ENCODE results near the gene ACSS1. TPM values are rescaled to one million over a fixed set of nuclear protein-coding genes. Genes with fewer than 3 reads are reported as not detected.

Gene ACSS1
- total RNA-seq (10 to 100 TPM; 27.1 to 41.0 (median 30.5) TPM), polyA plus RNA-seq (10 to 100 TPM; 20.1 to 24.7 (median 21.0) TPM)

- Histone ChIP-seq H3K27me3 (no peaks in the 10 kb centered on the region), H3K4me1 (peaks cover 0 to 54% (median 50%) of the 10 kb centered on the region in 4 donors), H3K36me3 (no peaks in the 10 kb centered on the region), H3K9me3 (no peaks in the 10 kb centered on the region), H3K27ac (peak within 1 kb of the TSS; percentile 93 to 97 (median 94)), H3K4me3 (peak within 1 kb of the TSS; percentile 75 to 88 (median 80))
- DNase-seq: peak; percentile 88
- intact Hi-C loops (cut with DNase I): loop anchor here (5.0 to 10.0 kb wide), 2 partner anchors 189 to 1703 kb away; partner anchors contain the start of genes NXT1 and PYGB
- TF ChIP-seq POLR2AphosphoS5 (IDR thresholded peaks at IDR 0.05) (peak in 2 of 4 donors; percentile 4 to 42), EP300 (IDR thresholded peaks at IDR 0.05) (no peak)
- 4 to 11% methylated on average over 56 of the region's 56 CpGs for WGBS, 2 donors
These were observed at the start of gene ACSS1 for GRCh38 chr20:25058051-25058846. TSS of gene ACSS1 (minus strand) at chr20:25058139. CDS start at chr20:25058102, 37 bp downstream.

DNA sequence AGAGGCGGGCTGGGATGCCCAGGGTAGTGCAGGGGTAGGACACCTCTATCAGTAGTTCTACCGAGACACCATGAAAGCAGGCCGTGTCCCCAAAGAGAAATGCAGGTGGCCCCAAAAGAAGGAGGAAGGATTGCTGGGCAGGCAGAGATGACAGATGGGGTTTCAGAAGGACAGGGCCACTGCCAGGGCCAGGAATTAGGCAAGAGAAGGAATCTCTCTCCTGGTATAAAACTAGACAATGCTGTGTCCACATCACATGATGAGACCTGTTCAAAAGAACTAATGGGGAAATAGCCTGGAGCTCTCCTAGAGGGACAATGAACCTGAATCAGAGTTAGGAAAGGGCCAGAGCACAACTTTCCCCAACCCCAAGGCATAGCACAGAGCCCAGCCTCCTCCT lies 45.6 kb upstream of the ACSS1 start:
- 95 to 97% methylated on average over 3 of the region's 3 CpGs for WGBS, 2 donors
- Histone ChIP-seq H3K27me3 (peaks cover 0 to 11% (median 0%) of the 10 kb centered on the region in 3 donors), H3K9me3 (no peaks in the 10 kb centered on the region), H3K36me3 (no peaks in the 10 kb centered on the region), H3K4me1 (no peaks in the 10 kb centered on the region), H3K27ac (no peak overlapping the region), H3K4me3 (no peak overlapping the region)
- no peak for TF ChIP-seq POLR2A (IDR thresholded peaks at IDR 0.05)
- no peak for TF ChIP-seq CTCF (IDR thresholded peaks at IDR 0.05)
- TF ChIP-seq EP300 (IDR thresholded peaks at IDR 0.05): no peak
- TF ChIP-seq POLR2AphosphoS5 (IDR thresholded peaks at IDR 0.05): no peak
- DNase-seq: no peak
- intact Hi-C loops (cut with DNase I): no loop called here

DNA sequence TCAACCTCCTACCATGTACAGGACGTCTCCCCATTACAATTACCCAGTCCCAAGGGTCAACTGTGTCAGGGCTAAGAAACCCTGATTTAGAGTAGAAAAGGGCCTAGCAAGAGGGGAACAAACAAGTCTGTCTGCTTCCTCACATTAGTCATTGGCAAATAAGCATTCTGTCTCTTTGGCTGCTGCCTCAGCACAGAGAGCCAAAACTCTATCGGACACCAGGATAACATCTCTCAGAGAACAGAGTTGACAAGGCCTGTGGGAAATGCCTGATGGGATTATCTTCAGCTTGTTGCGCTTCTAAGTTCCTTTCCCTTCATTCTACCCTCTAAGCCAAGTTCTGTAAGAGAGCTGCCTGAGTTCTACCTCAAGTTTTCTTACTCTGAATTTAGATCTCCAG lies 43.0 kb upstream of the ACSS1 start:
- WGBS, 2 donors: 83 to 92% methylated on average over 3 of the region's 3 CpGs
- no peak overlapping the region for H3K27ac ChIP-seq
- no peaks in the 10 kb centered on the region for H3K36me3 ChIP-seq
- DNase-seq: no peak
- no peak overlapping the region for H3K4me3 ChIP-seq
- H3K27me3 ChIP-seq: peaks cover 0 to 7% (median 0%) of the 10 kb centered on the region in 3 donors
- H3K4me1 ChIP-seq: no peaks in the 10 kb centered on the region
- intact Hi-C loops (cut with DNase I): no loop called here
- TF ChIP-seq EP300 (IDR thresholded peaks at IDR 0.05): no peak
- H3K9me3 ChIP-seq: no peaks in the 10 kb centered on the region

- Histone ChIP-seq H3K27ac (no peak overlapping the region), H3K9me3 (no peaks in the 10 kb centered on the region), H3K27me3 (no peaks in the 10 kb centered on the region), H3K36me3 (no peaks in the 10 kb centered on the region), H3K4me1 (no peaks in the 10 kb centered on the region), H3K4me3 (no peak overlapping the region)
- TF ChIP-seq EP300 (IDR thresholded peaks at IDR 0.05): no peak
- TF ChIP-seq POLR2A (IDR thresholded peaks at IDR 0.05): no peak
- no peak for TF ChIP-seq CTCF (IDR thresholded peaks at IDR 0.05)
- TF ChIP-seq POLR2AphosphoS5 (IDR thresholded peaks at IDR 0.05): no peak
- 64 to 80% methylated on average over 4 of the region's 4 CpGs for WGBS, 2 donors
- intact Hi-C loops (cut with DNase I): no loop called here
- no peak for DNase-seq
These were observed 41.7 kb upstream of the ACSS1 start for GRCh38 chr20:25099601-25100140.

- Histone ChIP-seq H3K27ac (no peak overlapping the region), H3K27me3 (no peaks in the 10 kb centered on the region), H3K4me3 (no peak overlapping the region), H3K36me3 (no peaks in the 10 kb centered on the region), H3K4me1 (no peaks in the 10 kb centered on the region), H3K9me3 (no peaks in the 10 kb centered on the region)
- WGBS, 2 donors: 24 to 45% methylated on average over 2 of the region's 2 CpGs
- intact Hi-C loops (cut with DNase I): no loop called here
- TF ChIP-seq POLR2A (IDR thresholded peaks at IDR 0.05): no peak
- no peak for TF ChIP-seq EP300 (IDR thresholded peaks at IDR 0.05)
- no peak for TF ChIP-seq POLR2AphosphoS5 (IDR thresholded peaks at IDR 0.05)
- TF ChIP-seq CTCF (IDR thresholded peaks at IDR 0.05): no peak
- DNase-seq: no peak
These were observed 39.6 kb upstream of the ACSS1 start for GRCh38 chr20:25097498-25097897.
